Measurements from ENCODE around the gene DLGAP1. TPM values are rescaled to one million over a fixed set of nuclear protein-coding genes. Genes with fewer than 3 reads are reported as not detected.

DLGAP1 gene
- total and polyA plus RNA-seq, 2 experiments from 2014 or later: 3.1 to 6.5 TPM

DNA sequence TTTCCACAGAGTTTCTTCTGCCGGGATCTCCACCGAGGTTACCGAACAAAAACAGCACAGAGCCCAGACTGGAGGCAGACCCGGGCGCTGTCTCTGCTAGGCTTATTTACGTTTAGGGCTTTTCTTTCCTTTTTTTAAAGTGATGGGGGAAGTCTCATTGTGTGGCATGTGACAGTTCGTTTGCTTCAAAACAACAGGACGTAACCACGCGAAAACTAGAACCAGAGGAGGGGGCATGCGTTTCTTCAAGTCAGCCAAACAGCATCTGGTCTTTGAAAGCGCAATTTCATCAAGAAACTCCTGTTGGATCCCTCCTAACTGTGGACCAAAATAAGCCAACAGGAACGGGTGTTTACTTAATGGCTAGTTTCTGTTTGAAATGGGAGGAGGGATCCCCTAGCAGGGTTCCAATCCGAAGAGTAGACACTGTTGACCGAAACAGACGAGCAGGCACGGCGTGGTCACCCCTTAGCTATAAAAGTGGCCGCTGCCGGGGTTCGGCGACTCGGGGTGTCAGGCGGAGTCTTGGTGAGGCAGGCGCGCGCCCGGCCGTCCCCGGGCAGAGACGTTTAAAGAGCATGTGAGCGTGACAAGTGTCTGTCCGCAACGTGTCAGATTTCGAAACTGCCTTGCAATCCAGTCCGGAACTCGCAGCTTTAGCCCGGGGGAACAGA lies 1006.1 kb downstream of the DLGAP1 start:
- Histone ChIP-seq H3K79me2 (peaks cover 34% of the 10 kb centered on the region), H3K36me3 (replicated peaks; ENCODE audit: insufficient read depth, low read depth) (no peaks in the 10 kb centered on the region), H3K4me2 (peak overlapping the region; percentile 85), H4K20me1 (ENCODE audit: insufficient read depth, poor library complexity, severe bottlenecking) (no peaks in the 10 kb centered on the region), H3K4me1 (ENCODE audit: insufficient read depth) (peaks cover 12% of the 10 kb centered on the region), H3K9me3 (ENCODE audit: low read depth) (no peaks in the 10 kb centered on the region), H3K9me2 (replicated peaks; ENCODE audit: insufficient read depth) (no peaks in the 10 kb centered on the region), H3K27me3 (no peaks in the 10 kb centered on the region), H3K4me3 (peak overlapping the region; percentile 84), H3K27ac (peak overlapping the region; percentile 99), H2AFZ (no peak overlapping the region)
- 0% methylated on average over 35 of the region's 38 CpGs for WGBS (ENCODE audit: low lambda C conversion rate, missing lambda C conversion rate)
- TF ChIP-seq, protein P1, sequence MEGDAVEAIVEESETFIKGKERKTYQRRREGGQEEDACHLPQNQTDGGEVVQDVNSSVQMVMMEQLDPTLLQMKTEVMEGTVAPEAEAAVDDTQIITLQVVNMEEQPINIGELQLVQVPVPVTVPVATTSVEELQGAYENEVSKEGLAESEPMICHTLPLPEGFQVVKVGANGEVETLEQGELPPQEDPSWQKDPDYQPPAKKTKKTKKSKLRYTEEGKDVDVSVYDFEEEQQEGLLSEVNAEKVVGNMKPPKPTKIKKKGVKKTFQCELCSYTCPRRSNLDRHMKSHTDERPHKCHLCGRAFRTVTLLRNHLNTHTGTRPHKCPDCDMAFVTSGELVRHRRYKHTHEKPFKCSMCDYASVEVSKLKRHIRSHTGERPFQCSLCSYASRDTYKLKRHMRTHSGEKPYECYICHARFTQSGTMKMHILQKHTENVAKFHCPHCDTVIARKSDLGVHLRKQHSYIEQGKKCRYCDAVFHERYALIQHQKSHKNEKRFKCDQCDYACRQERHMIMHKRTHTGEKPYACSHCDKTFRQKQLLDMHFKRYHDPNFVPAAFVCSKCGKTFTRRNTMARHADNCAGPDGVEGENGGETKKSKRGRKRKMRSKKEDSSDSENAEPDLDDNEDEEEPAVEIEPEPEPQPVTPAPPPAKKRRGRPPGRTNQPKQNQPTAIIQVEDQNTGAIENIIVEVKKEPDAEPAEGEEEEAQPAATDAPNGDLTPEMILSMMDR (IDR thresholded peaks at IDR 0.05; ENCODE audit: poor library complexity): no peak
- TF ChIP-seq EZH2 (IDR thresholded peaks at IDR 0.05; ENCODE audit: borderline replicate concordance): no peak
- no peak for TF ChIP-seq EZH2phosphoT487 (IDR thresholded peaks at IDR 0.05; ENCODE audit: low read depth, severe bottlenecking, unreplicated experiment)
- peak; percentile 92 for DNase-seq (ENCODE audit: low spot score)

- H4K20me1 ChIP-seq (ENCODE audit: insufficient read depth, poor library complexity, severe bottlenecking): no peaks in the 10 kb centered on the region
- peak overlapping the region; percentile 85 for H3K4me2 ChIP-seq
- H3K9me2 ChIP-seq (replicated peaks; ENCODE audit: insufficient read depth): no peaks in the 10 kb centered on the region
- H2AFZ ChIP-seq: peak overlapping the region; percentile 26
- TF ChIP-seq EZH2phosphoT487 (IDR thresholded peaks at IDR 0.05; ENCODE audit: low read depth, severe bottlenecking, unreplicated experiment): no peak
- TF ChIP-seq, protein P1 (IDR thresholded peaks at IDR 0.05; ENCODE audit: poor library complexity): peak; percentile 23
- TF ChIP-seq EZH2 (IDR thresholded peaks at IDR 0.05; ENCODE audit: borderline replicate concordance): no peak
- H3K4me1 ChIP-seq (ENCODE audit: insufficient read depth): peaks cover 12% of the 10 kb centered on the region
- no peaks in the 10 kb centered on the region for H3K36me3 ChIP-seq (replicated peaks; ENCODE audit: insufficient read depth, low read depth)
- peak overlapping the region; percentile 99 for H3K27ac ChIP-seq
- H3K27me3 ChIP-seq: no peaks in the 10 kb centered on the region
- H3K4me3 ChIP-seq: peak overlapping the region; percentile 84
- 1% methylated on average over 62 of the region's 63 CpGs for WGBS (ENCODE audit: low lambda C conversion rate, missing lambda C conversion rate)
- no peaks in the 10 kb centered on the region for H3K9me3 ChIP-seq (ENCODE audit: low read depth)
- H3K79me2 ChIP-seq: peaks cover 30% of the 10 kb centered on the region
- peak; percentile 98 for DNase-seq (ENCODE audit: low spot score)
Observed at GRCh38 chr18:3447895-3448837, 1006.9 kb downstream of the DLGAP1 start.

- no peaks in the 10 kb centered on the region for H3K9me3 ChIP-seq (ENCODE audit: low read depth)
- peak overlapping the region; percentile 29 for H3K4me3 ChIP-seq
- H3K4me2 ChIP-seq: peak overlapping the region; percentile 85
- H3K4me1 ChIP-seq (ENCODE audit: insufficient read depth): peaks cover 12% of the 10 kb centered on the region
- no peaks in the 10 kb centered on the region for H3K27me3 ChIP-seq
- H3K36me3 ChIP-seq (replicated peaks; ENCODE audit: insufficient read depth, low read depth): no peaks in the 10 kb centered on the region
- TF ChIP-seq EZH2 (IDR thresholded peaks at IDR 0.05; ENCODE audit: borderline replicate concordance) (no peak), EZH2phosphoT487 (IDR thresholded peaks at IDR 0.05; ENCODE audit: low read depth, severe bottlenecking, unreplicated experiment) (no peak)
- TF ChIP-seq, protein P1 (IDR thresholded peaks at IDR 0.05; ENCODE audit: poor library complexity): no peak
- DNase-seq (ENCODE audit: low spot score): peak; percentile 73
- H2AFZ ChIP-seq: peak overlapping the region; percentile 26
- 4% methylated on average over 22 of the region's 22 CpGs for WGBS (ENCODE audit: low lambda C conversion rate, missing lambda C conversion rate)
- H3K9me2 ChIP-seq (replicated peaks; ENCODE audit: insufficient read depth): no peaks in the 10 kb centered on the region
- H4K20me1 ChIP-seq (ENCODE audit: insufficient read depth, poor library complexity, severe bottlenecking): no peaks in the 10 kb centered on the region
- H3K79me2 ChIP-seq: peaks cover 21% of the 10 kb centered on the region
- H3K27ac ChIP-seq: peak overlapping the region; percentile 98
Observed at GRCh38 chr18:3447068-3447894, 1007.8 kb downstream of the DLGAP1 start.

Small RNA genes lying within 50 kb of the gene (microRNA-seq; reads per million reads assigned to microRNA genes)
- gene MIR6718: not detected

Small RNA genes lying within 50 kb of the gene (small RNA-seq; reads per million reads assigned to genes)
- gene AP005208.1: not detected
- not detected for gene AP005403.1
- not detected for gene MIR6718
- not detected for gene RN7SL39P
- not detected for gene RNU6-831P
